ENCODE results near the gene UROC1.

DNA sequence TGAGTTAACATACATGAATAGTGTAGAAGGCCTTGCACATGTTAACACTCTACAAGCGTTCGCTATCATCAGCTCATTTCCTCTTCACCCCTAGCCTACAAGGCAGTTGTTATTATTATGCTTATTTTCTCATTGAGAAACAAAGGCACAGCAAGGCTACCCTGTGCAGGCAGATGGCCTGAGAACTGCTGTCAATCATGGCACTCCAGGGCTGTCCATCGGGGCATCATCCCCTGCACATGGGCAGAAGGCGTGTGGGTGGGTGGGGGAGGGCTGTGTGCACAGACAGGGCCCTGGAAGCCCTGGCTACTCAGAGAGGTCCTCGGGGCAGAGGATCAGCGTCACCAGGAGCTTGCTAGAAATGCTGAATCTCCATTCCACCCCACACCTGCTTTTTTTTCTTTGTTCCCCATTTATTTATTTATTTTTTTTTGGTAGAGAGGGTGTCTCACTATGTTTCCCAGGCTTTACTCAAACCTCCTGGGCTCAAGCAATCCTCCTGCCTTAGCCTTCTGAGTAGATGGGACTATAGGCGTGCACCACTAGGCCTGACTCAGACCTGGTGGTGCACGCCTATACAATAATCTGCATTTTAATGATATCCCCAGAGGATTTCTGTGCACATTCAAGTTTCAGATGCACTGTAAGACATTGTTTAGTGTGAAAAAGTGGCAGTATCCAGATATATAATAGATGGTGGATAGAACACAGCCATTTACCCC is 32.2 kb downstream of the UROC1 start:
- TF ChIP-seq, protein P1, sequence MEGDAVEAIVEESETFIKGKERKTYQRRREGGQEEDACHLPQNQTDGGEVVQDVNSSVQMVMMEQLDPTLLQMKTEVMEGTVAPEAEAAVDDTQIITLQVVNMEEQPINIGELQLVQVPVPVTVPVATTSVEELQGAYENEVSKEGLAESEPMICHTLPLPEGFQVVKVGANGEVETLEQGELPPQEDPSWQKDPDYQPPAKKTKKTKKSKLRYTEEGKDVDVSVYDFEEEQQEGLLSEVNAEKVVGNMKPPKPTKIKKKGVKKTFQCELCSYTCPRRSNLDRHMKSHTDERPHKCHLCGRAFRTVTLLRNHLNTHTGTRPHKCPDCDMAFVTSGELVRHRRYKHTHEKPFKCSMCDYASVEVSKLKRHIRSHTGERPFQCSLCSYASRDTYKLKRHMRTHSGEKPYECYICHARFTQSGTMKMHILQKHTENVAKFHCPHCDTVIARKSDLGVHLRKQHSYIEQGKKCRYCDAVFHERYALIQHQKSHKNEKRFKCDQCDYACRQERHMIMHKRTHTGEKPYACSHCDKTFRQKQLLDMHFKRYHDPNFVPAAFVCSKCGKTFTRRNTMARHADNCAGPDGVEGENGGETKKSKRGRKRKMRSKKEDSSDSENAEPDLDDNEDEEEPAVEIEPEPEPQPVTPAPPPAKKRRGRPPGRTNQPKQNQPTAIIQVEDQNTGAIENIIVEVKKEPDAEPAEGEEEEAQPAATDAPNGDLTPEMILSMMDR (conservative IDR thresholded peaks at IDR 0.05; ENCODE audit: low read depth, low read length): no peak
- TF ChIP-seq CEBPB (IDR thresholded peaks at IDR 0.05; ENCODE audit: low read depth, low read length): no peak
- no peak for TF ChIP-seq RAD21 (IDR thresholded peaks at IDR 0.05; ENCODE audit: low read length)
- TF ChIP-seq, protein P2, sequence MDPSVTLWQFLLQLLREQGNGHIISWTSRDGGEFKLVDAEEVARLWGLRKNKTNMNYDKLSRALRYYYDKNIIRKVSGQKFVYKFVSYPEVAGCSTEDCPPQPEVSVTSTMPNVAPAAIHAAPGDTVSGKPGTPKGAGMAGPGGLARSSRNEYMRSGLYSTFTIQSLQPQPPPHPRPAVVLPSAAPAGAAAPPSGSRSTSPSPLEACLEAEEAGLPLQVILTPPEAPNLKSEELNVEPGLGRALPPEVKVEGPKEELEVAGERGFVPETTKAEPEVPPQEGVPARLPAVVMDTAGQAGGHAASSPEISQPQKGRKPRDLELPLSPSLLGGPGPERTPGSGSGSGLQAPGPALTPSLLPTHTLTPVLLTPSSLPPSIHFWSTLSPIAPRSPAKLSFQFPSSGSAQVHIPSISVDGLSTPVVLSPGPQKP (IDR thresholded peaks at IDR 0.05; ENCODE audit: borderline replicate concordance, low read depth, low read length): no peak
- TF ChIP-seq BHLHE40 (IDR thresholded peaks at IDR 0.05; ENCODE audit: low read depth, low read length): no peak
- TF ChIP-seq SMC3 (IDR thresholded peaks at IDR 0.05; ENCODE audit: low read depth, low read length): no peak
- no peak for TF ChIP-seq POLR2A (IDR thresholded peaks at IDR 0.05; ENCODE audit: low read depth, low read length)
- no peak for TF ChIP-seq RCOR1 (IDR thresholded peaks at IDR 0.05; ENCODE audit: insufficient replicate concordance, low read length)
